ENCODE results near the gene VSTM5.

DNA sequence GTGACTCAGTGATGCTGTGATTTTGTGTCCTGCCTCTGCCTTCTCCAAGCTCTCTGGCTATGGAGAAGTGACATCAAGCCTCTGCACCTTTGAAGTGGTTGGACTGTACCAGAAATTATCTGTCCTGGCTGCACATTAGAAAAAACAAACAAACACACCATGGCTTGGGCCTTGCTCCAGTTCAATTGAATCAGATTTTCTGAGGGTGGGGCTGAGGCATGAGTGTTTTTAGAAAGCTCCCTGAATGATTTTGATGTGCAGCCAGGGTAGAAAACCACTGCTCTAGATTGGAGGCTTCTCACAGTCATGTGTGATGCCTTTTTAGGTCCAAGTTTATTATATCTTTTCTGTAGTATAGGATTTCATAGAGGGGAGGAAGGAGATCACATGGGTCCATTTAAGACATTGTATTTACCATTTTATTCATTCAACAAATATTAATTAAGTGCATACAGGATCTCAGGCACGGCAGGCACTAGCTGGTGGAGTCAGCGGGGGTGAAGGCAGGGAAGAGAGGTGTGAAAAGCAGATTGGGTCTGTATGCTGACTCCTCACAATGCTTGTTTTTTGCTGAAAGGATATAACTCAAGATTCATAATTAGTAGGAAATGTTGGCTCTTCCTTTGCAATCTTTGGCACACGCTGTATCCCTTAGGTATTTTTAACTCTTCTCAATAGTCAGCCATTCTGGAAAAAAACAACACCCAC, 7.1 kb upstream of the VSTM5 start:
- TF ChIP-seq POLR2A (IDR thresholded peaks at IDR 0.05), result no peak
- TF ChIP-seq, protein P1, sequence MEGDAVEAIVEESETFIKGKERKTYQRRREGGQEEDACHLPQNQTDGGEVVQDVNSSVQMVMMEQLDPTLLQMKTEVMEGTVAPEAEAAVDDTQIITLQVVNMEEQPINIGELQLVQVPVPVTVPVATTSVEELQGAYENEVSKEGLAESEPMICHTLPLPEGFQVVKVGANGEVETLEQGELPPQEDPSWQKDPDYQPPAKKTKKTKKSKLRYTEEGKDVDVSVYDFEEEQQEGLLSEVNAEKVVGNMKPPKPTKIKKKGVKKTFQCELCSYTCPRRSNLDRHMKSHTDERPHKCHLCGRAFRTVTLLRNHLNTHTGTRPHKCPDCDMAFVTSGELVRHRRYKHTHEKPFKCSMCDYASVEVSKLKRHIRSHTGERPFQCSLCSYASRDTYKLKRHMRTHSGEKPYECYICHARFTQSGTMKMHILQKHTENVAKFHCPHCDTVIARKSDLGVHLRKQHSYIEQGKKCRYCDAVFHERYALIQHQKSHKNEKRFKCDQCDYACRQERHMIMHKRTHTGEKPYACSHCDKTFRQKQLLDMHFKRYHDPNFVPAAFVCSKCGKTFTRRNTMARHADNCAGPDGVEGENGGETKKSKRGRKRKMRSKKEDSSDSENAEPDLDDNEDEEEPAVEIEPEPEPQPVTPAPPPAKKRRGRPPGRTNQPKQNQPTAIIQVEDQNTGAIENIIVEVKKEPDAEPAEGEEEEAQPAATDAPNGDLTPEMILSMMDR (IDR thresholded peaks at IDR 0.05), result no peak
